ENCODE data around the gene BRMS1. TPM values are rescaled to one million over a fixed set of nuclear protein-coding genes. Genes with fewer than 3 reads are reported as not detected.

BRMS1 gene
- total RNA-seq, 2 donors from 2014 or later: 55.7 to 71.3 TPM

- WGBS: 73% methylated on average over 2 of the region's 2 CpGs
- no peak for DNase-seq (ENCODE audit: low spot score)
- intact Hi-C loops (cut with DNase I): no loop called here
- Histone ChIP-seq H3K9me3 (no peaks in the 10 kb centered on the region), H3K4me1 (replicated peaks) (peaks cover 11% of the 10 kb centered on the region), H3K27me3 (replicated peaks; ENCODE audit: insufficient read depth) (no peaks in the 10 kb centered on the region), H3K36me3 (no peaks in the 10 kb centered on the region), H3K4me3 (no peak overlapping the region), H3K27ac (no peak overlapping the region)
- TF ChIP-seq CTCF (IDR thresholded peaks at IDR 0.05) (no peak), POLR2AphosphoS5 (IDR thresholded peaks at IDR 0.05) (no peak), POLR2A (IDR thresholded peaks at IDR 0.05) (no peak)
Observed at GRCh38 chr11:66349084-66349386, 4.1 kb upstream of the BRMS1 start.

GRCh38 chr11:66347425-66348276 lies 2.7 kb upstream of the BRMS1 start, which contains the start of gene B4GAT1:
Gene B4GAT1 (minus strand): TSS chr11:66347629. CDS start chr11:66347545, 84 bp downstream.
- DNase-seq (ENCODE audit: low spot score): peak; percentile 93
- under 1% methylated on average over 50 of the region's 101 CpGs for WGBS
- H3K36me3 ChIP-seq: no peaks in the 10 kb centered on the region
- H3K27ac ChIP-seq: peak within 1 kb of the TSS; percentile 90 to 92
- intact Hi-C loops (cut with DNase I): no loop called here
- peak within 1 kb of the TSS; percentile 75 to 87 for H3K4me3 ChIP-seq
- H3K4me1 ChIP-seq (replicated peaks): peaks cover 13% of the 10 kb centered on the region
- TF ChIP-seq POLR2A (IDR thresholded peaks at IDR 0.05) (peak; percentile 53), CTCF (IDR thresholded peaks at IDR 0.05) (no peak), POLR2AphosphoS5 (IDR thresholded peaks at IDR 0.05) (peak; percentile 91)
- no peaks in the 10 kb centered on the region for H3K27me3 ChIP-seq (replicated peaks; ENCODE audit: insufficient read depth)
- no peaks in the 10 kb centered on the region for H3K9me3 ChIP-seq

GRCh38 chr11:66346476-66347424 lies 1.8 kb upstream of the BRMS1 start:
- Histone ChIP-seq H3K36me3 (peaks cover under 1 to 1% of the 10 kb centered on the region in 2 donors), H3K27me3 (replicated peaks; ENCODE audit: insufficient read depth) (no peaks in the 10 kb centered on the region), H3K27ac (peak overlapping the region; percentile 90 to 92), H3K4me1 (replicated peaks) (peaks cover 13% of the 10 kb centered on the region), H3K9me3 (no peaks in the 10 kb centered on the region), H3K4me3 (peak overlapping the region; percentile 75 to 87)
- intact Hi-C loops (cut with DNase I): no loop called here
- WGBS: 28% methylated on average over 53 of the region's 68 CpGs
- no peak for TF ChIP-seq POLR2AphosphoS5 (IDR thresholded peaks at IDR 0.05)
- no peak for TF ChIP-seq POLR2A (IDR thresholded peaks at IDR 0.05)
- TF ChIP-seq CTCF (IDR thresholded peaks at IDR 0.05): no peak
- DNase-seq (ENCODE audit: low spot score): no peak

- TF ChIP-seq CTCF (IDR thresholded peaks at IDR 0.05) (no peak), POLR2A (IDR thresholded peaks at IDR 0.05) (no peak), POLR2AphosphoS5 (IDR thresholded peaks at IDR 0.05) (no peak)
- 2% methylated on average over 7 of the region's 7 CpGs for WGBS
- H3K4me1 ChIP-seq (replicated peaks): peaks cover 13% of the 10 kb centered on the region
- no peak for DNase-seq (ENCODE audit: low spot score)
- peak overlapping the region; percentile 75 to 94 for H3K4me3 ChIP-seq
- H3K36me3 ChIP-seq: peaks cover 6 to 16% of the 10 kb centered on the region in 2 donors
- peak overlapping the region; percentile 66 to 70 for H3K27ac ChIP-seq
- no peaks in the 10 kb centered on the region for H3K27me3 ChIP-seq (replicated peaks; ENCODE audit: insufficient read depth)
- no peaks in the 10 kb centered on the region for H3K9me3 ChIP-seq
- intact Hi-C loops (cut with DNase I): no loop called here
Observed at GRCh38 chr11:66345316-66345649, 379 bp upstream of the BRMS1 start.
